HG02943 (cell line): ENCODE results near the gene FBXW5.

Experiments
- ATAC-seq: cut with Tn5 transposase; IDR thresholded peaks from one replicate; pipeline ENCODE4 v1.9.1; 2021; ENCODE audit warnings: mild to moderate bottlenecking, low read depth, moderate library complexity; ENCODE audit not compliant: unreplicated experiment

Gene FBXW5

DNA sequence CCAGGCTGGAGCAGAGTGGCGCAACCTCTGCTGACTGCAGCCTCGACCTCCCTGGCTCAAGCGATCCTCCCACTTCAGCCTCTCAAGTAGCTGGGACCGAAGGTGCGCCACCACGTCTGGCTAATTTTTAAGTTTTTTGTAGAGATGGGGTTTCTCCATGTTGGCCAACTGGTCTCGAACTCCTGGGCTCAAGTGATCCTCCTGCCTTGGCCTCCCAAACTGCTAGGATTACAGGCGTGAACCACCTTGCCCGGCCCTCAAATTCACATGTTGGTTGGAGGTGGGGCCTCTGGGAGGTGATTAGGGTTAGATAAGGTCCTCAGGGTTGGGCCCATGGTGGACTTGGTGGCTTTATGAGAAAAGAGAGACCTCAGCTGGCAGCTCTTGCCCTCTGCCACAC is 17.6 kb upstream of the FBXW5 start:
- no peak for ATAC-seq

DNA sequence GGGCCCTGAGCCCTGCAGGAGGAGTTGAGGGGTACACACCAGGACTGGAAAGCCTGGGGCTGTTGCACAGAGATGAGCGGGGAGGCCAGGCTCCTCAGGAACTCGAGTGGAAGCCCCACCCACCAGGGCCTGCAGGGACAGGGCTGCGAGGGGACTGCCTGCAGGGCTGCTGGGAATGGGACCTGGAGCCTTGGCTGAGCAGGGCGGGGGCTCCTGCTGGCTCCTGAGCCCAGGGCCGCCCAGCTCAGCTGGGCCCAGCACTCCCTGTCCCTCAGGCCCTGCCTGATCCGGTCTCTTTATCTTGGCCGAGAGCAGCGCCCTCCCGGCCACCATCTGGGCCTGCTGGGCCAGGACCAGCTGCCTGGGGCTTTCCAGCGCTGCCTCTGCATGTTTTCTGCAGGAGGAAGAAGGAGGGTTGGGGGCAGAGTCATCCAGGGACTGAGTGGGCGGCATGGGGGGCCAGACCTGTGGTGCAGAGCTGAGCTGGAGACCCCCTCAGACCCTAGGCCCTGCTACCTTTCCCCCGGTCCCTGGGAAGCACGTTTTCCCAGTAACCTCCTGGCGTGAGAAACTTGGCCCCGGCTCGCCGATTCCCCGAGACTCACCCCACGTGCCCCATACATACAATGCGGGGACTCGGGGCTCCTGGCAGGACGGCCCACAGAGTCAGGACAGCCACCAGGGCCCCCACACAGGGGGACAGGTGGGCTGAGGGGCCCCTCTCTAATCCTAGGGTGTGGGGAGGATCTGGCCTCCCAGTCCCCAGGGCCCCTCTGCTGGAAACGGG is 16.9 kb upstream of the FBXW5 start:
- no peak for ATAC-seq

DNA sequence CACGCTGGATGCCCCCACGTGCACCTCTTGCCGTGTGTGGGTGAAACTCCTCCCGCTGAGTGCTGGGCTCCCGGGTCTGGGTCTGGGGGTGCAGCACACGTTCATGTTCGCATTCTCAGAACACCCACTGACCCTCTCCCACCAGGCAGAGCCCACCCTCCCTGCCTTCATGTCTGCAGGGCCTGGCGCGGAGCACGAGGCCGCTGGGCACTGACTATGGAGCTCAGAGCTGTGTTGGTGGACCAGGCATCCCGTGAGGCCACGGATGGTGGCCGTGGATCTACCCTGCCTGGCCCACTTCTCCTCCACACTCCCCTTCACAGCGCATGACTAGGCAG is 16.4 kb upstream of the FBXW5 start:
- ATAC-seq: no peak

DNA sequence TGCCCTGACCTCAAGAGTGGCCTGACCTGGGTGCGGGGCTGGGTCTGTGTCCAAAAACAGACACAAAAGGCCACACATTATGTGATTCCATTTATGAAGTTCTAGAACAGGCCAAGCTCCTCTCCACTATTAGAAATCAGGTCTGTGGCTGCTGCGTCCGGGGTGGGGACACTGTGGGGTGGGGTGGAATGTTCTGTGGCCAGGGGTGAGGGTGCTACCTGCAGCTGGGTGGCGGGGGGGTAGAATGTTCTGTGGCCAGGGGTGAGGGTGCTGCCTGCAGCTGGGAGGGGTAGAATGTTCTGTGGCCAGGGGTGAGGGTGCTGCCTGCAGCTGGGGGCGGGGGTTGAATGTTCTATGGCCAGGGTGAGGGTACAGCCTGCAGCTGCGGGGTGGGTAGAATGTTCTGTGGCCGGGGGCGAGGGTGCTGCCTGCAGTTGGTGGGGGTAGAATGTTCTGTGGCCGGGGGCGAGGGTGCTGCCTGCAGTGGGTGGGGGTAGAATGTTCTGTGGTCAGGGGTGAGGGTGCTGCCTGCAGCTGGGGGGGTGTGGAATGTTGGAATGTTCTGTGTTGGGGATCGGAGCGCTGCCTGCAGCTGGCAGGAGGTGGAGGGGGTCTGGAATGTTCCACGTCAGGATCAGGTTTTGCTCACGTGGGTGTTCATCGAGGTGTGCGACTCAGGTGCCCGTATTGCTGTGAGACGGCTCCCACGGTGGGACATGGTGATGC is 15.8 kb upstream of the FBXW5 start:
- ATAC-seq: no peak

DNA sequence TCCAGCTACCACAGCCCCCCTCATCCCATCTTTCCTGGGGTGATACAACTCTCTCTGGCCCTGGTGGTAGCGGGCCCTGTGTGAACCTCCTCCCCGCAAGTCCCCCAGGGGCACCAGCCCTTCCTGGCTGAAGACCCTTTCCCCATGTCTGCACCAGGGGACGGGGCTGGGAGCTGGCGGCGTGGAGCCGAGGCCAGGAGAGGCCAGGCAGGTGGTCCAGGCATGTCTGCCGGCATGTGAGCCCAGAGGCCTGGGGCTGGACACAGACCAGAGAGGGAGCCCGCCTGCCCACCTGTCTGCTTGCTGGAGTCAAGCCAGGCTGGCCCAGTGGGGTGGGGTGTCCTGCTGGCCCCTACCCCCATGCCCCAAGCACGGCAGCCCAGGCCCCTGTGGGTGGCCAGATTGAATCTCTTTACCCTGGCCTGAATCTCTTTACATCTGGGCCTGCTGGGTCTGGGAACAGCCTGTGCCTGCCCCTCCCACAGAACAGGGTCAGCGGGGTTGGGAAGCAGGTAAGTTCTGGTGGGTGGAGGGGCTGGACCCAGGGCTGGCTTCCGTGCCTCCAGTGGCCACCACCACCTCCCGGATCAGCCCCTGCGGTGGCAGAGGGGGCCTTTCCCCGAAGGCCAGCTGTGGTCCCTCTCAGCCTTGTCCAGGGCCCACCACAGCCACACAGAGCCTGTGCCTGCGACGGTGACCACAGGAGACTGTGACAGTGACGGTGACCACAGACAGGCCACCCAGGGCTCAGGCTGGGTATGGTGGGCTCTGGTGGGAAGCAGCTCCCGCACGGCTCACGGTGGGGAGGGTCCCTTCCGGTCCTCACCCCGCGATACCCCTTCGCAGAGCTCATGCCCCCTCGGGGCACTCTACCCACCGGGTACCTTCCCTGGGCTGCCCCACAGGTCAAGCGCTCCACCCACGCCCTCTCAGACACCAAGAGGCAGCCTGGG is 14.6 kb upstream of the FBXW5 start:
- ATAC-seq: no peak

DNA sequence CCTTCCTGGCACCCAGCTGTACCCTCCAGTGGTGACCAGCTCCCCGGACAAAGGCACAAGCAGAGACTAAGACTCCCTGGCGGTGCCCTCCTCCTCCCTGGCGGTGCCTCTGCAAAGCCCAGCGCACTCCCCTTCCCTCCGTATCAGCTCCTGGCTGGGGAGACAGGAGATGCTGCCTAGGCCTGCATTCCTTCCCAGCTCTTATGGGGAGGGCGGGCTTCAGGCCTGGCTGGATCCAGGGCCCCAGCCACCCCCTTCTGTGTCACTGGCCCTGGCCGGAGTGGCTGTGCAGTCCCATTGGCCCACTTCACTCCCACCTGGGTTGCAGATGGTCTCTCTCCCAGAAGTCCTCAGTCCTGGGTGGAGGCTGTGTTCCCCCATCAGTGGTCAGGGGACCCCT is 13.9 kb upstream of the FBXW5 start:
- no peak for ATAC-seq

DNA sequence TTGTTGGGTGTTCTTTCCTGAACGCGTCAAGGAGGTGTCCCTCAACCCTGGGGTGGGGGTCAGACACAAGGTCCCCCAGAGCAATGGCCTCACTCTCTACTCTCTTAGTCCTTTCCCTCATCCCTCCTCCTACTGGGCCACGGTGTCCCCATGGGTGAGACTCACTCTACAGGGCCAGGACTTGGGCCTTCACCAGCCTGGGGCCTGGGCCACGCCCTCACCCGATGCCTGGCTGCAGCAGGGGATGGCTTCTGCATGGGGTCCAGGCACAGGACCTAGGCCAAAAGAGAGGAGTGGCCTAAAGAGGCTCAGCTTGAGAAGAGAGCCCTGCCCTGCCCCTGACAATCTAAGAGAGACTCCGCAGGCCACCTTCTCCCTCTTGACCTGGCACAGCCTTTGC is 13.4 kb upstream of the FBXW5 start:
- ATAC-seq: no peak

DNA sequence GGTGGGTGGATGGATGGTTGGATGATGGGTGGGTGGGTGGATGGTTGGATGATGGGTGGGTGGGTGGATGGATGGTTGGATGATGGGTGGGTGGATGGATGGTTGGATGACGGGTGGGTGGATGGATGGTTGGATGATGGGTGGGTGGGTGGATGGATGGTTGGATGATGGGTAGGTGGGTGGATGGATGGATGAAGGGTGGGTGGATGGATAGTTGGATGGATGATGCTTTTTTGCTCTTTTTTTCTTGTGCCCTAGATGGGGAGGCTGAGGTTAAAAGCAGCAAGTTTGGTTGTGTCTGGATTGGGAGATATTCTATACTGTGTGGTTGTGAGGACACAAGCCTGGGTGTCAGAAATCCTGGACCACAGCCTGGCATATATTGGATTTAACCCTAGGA is 12.9 kb upstream of the FBXW5 start:
- no peak for ATAC-seq

DNA sequence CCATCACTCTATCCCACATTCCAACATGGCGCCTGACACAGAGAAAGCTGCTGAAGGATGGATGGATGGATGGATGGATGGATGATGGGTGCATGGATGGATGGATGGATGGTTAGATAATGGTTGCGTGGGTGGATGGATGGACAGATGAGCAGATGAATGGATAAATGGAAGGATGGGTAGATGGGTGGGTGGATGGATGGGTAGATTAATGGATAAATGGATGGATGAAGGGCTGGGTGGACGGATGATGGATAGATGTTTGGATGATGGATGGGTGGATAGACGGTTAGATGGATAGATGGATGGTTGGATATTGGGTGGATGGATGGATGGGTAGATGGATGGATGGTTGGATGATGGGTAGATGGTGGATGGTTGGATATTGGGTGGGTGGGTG is 12.1 kb upstream of the FBXW5 start:
- no peak for ATAC-seq

DNA sequence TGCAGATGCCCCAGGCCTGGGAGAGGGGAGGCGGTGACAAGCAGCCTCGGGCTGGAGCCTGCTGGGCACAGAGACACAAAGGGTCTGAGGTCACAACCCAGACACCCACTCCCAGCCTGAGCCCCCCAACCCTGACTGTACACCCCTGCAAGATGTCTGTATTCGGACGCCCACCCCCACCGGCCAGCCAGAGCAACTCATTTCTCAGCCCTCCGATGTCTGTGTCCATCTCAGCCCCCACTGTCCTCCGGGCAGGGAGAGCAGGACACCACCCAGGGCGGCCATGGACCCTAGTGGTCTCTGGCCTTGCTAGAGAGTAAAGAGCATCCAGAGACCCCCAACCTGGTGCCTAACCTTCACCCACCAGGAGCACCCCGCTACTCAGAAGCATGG is 11.4 kb upstream of the FBXW5 start:
- no peak for ATAC-seq

DNA sequence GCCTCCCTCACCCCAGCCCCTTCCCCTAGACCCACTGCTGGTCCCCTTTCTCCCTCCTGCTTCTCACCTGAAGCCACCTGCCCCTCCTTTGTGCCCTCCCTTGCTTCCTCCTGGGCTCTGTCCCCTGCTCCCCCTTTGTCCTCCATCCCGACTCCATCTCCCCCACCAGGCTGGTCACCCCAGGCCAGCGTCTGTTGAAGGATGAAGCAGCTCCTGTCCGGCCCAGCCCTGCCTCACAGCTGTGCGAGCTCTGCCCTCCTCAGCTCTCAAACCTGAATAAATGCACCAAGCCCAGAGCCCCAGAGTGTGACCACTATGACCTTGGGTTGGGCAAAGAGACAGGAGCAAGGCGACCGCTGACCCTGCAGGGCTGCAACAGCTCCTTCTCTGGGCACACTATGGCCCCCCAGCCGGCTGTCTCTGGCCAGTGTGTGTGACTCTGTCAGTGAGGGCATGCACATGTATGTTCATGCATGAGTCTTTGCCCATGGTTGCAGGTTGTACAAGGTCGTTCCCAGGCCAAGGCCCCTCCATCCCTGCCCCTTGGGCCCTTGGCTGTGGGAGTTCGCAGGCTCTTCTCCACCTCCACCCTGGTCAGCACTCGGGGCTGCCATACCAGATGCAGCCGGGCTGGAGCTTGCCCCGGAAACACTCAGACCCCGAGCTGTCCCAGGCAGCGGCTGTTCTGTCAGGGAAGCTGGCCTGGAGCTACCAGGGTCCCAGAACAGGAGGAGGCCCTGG is 10.8 kb upstream of the FBXW5 start:
- ATAC-seq: no peak

DNA sequence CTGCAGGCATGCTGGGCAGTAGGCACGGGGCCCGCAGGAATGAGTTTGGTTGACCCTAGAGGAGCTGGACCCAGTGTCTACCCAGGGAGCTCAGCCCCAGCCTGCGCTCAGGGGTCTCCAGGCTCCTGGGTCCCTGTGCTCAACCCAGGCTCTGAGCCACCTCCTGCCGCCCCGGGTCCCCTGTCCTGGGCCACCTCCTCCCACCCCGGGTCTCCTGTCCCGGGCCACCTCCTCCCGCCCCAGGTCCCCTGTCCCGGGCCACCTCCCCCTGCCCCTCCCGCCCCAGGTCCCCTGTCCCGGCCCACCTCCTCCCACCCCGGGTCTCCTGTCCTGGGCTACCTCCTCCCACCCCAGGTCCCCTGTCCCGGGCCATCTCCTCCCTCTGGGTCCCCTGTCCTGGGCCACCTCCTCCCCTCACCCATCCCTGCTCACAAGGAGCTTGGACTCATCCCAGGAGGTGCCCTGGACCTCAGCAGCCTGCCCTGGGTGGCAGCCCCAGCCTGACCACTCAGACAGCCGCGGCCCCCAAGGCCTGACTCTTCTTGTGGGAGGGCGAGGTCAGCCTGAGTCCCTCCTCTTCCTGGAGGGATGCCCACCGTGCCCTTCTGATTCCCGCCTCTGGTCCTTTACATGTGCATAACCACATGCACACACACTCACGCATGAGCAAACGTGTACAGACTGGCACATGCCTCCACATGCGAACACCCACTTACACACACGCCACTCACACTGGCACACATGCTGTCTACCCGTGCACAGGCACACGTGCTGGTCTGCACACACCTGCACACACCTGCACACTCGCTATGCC is 9.9 kb upstream of the FBXW5 start:
- no peak for ATAC-seq

DNA sequence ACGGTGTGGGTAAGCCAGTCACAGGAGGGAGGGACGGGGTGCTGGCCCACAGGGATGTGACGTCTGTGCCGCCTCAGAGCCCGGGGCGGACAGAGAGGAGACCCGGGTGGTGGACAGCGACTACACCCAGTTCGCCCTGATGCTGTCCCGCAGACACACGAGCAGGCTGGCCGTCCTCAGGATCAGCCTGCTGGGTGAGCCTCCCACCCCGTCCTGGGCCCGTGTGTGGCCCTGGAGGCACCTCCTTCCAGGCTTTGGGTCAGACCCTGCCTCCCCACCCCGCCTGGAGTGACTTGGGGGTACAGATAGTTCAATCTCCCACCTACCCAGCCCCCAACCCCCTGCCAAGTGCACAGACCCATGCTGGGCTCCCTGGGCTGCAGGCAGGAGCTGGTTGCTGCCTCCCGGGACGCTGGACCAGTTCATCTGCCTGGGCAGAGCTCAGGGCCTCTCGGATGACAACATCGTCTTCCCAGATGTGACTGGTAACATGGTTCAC is 9.3 kb upstream of the FBXW5 start:
- no peak for ATAC-seq

DNA sequence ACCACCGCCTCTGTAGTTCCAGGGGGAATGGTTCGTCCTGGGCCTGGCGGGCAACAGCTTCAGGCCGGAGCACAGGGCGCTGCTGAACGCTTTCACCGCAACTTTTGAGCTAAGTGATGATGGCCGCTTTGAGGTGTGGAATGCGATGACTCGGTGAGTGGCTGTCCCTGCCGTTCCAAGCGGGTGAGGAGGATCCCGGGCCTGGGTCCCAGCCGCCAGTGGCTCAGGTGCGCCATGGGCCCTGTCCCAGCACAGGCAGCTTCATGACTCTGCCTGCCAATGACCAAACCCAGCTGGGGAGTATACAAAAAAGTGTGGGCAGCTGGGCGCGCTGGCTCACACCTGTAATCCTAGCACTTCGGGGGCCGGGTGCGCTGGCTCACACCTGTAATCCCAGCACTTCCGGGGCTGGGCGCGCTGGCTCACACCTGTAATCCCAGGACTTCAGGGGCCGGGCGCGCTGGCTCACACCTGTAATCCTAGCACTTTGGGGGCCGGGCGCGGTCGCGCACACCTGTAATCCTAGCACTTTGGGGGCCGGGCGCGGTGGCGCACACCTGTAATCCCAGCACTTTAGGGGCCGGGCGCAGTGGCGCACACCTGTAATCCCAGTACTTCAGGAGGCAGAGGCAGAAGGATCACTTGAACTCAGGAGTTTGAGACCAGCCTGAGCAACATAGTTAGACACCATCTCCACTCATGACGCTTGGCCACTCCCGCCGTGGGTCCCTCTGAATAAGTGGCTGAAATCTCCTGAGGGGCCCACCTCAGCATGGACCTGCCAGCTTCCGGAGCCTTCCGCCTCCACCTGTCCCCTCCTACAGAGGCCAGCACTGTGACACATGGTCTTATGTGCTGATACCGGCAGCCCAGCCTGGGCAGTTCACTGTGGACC is 8.6 kb upstream of the FBXW5 start:
- ATAC-seq: no peak

DNA sequence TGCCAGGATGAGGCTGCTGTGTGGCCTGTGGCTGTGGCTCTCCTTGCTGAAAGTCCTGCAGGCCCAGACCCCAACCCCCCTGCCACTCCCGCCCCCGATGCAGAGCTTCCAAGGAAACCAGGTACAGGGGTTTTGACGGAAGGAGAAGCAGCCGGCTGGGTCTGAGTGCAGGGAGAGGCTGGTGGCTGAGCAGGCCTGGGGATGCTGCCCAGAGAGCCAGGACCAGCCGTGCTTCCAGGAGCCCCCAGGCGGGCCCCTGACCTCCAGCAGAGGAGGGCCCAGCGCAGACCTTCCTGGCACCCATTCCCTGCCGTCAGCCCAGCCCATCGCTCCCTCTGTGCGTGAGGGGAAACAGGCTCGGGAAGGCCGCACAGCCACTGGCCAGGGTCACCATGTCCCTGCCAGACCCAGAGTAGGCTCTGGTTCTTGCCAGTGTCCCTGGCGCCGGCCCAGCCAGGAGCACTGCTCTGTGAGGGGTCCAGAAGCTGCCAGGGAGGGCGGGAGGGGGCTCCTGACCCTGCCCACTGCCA is 7.8 kb upstream of the FBXW5 start:
- ATAC-seq: no peak

DNA sequence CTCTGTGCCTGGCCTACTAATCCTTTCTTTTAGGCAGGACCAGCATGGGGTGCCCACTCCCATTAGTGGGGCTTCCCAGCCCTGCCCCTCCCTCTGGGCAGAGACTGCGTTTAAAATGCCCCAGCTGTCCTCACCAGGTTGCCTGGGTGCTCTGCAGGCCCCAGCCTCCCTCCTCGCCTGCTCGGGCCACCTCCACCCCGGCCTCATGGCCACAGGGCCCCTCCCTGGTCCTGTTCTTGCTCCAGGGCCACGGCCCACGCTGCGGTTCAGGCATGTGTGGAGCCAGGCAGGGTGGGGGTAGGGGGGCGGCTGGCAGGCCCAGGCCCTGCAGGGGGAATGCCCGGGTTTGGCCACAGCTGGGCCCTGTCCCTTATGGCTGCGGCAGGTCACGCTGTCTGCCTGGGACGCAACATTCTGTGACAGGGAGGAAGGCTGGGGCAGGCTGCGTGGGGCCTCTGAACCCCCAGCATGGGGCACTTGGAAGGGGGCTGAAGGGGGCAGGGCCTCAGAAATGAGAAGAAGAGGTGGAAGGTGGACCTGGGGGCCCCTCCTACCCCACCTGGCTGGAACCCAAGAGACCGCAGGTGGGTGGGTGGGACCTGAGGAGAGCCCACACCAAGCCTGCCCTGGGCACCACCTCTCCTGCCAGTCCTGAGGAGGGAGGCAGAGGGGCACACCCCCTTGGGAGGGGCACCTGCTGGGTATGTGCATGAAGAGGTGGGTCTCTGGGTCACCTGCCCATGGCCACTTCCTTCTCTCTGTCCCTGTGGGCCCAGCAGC is 7.2 kb upstream of the FBXW5 start, which contains the start of gene LCN12:
TSS of gene LCN12 (plus strand) at position 733 of the 780 bp plus-strand sequence. CDS start 55 bp downstream, outside the sequence.
- ATAC-seq: no peak

DNA sequence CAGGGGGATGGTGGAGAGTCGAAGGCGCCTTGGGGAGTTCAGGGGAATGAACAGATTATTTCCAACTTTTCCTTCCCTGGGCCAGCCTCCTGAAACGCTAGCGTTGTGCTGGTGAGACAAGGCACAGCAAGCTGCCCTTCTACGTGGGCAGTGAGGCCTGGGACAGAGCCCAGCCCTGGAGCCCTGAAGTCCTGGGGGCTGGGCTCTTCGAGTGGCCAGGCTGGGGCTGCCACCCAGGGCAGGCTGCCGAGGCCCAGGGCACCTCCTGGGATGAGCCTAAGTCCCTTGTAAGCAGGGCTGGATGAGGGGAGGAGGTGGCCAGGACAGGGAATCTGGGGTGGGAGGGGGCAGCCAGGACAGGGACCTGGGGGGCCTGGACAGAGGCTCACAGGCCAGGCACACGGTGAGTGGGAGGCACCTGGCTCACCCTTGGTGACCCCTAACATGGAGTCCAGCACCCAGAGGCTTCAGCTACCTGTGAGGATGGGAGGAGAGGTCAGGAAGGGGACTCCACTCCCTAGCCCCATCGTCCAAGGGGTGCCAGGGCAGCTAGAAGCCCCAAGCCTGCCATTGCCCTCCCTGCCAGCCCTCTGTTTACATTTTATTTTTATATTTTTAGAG is 6.2 kb upstream of the FBXW5 start:
- ATAC-seq: no peak
